ENCODE data around the gene C2orf92.

GRCh38 chr2:97743913-97744312 is 74.4 kb downstream of the C2orf92 start:
- no peak for TF ChIP-seq PATZ1 (CRISPR knock-in tag; IDR thresholded peaks at IDR 0.05; ENCODE audit: borderline replicate concordance)
- TF ChIP-seq BACH2 (CRISPR knock-in tag; IDR thresholded peaks at IDR 0.05; ENCODE audit: borderline replicate concordance): no peak
